ACC112 (cell line): ENCODE data around the gene ASCL1.

Experiments used
- H2AFZ ChIP-seq: fragments of 200-600 bp; sonication (generic); one replicate; pipeline ENCODE4 v1.6.0; 2017; ENCODE audit warnings: antibody characterized with exemption, low read length; ENCODE audit not compliant: unreplicated experiment
- H3K27ac ChIP-seq: fragments of 200-600 bp; sonication (generic); 2 replicates; pipeline ENCODE4 v1.5.1; 2014; ENCODE audit warnings: low read depth, mild to moderate bottlenecking, antibody characterized with exemption, low read length, moderate library complexity
- H3K27me3 ChIP-seq: fragments of 200-600 bp; sonication (generic); 2 replicates; pipeline ENCODE4 v1.6.1; 2014; ENCODE audit warnings: mild to moderate bottlenecking, antibody characterized with exemption, low read length, moderate library complexity, mixed read lengths; ENCODE audit not compliant: insufficient read depth
- H3K36me3 ChIP-seq: fragments of 200-600 bp; sonication (generic); 2 replicates; pipeline ENCODE4 v1.6.1; 2016; ENCODE audit warnings: mild to moderate bottlenecking, antibody characterized with exemption, low read length, moderate library complexity, mixed read lengths; ENCODE audit not compliant: insufficient read depth
- H3K4me1 ChIP-seq: fragments of 200-600 bp; sonication (generic); one replicate; pipeline ENCODE4 v1.6.1; 2016; ENCODE audit warnings: low read length, mixed read lengths; ENCODE audit not compliant: insufficient read depth, unreplicated experiment, control insufficient read depth
- H3K4me3 ChIP-seq: fragments of 200-600 bp; sonication (generic); 2 replicates; pipeline ENCODE4 v1.5.1; 2014; ENCODE audit warnings: mild to moderate bottlenecking, low read depth, low read length
- H3K79me2 ChIP-seq: fragments of 200-600 bp; sonication (generic); one replicate; pipeline ENCODE4 v1.6.0; 2016; ENCODE audit warnings: low read length; ENCODE audit not compliant: control insufficient read depth, unreplicated experiment, insufficient read depth

ASCL1 gene

DNA sequence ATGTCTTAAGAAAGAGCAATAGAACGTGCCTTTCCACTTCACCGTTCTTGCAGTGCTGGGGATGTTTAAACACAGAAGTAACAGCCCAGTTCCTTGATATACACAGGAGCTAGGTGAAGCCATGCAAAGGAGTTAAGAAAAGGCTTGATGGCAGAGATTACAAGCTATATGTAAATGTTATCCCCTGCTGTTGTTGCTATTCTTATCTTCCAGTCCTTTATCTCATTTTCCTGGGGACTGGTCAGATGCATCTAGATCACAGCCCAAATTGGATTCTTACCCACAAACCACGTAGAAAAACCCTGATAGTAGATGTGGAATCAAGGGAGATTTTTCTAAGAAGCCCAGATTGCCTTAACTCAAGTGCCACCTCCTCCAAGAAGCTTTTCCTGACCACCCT is 5.5 kb downstream of the ASCL1 start:
- no peaks in the 10 kb centered on the region for H3K79me2 ChIP-seq
- no peaks in the 10 kb centered on the region for H3K36me3 ChIP-seq
- H2AFZ ChIP-seq, result no peak overlapping the region
- no peak overlapping the region for H3K4me3 ChIP-seq
- H3K27me3 ChIP-seq, result peaks cover 79% of the 10 kb centered on the region
- no peak overlapping the region for H3K27ac ChIP-seq
- H3K4me1 ChIP-seq, result no peaks in the 10 kb centered on the region

DNA sequence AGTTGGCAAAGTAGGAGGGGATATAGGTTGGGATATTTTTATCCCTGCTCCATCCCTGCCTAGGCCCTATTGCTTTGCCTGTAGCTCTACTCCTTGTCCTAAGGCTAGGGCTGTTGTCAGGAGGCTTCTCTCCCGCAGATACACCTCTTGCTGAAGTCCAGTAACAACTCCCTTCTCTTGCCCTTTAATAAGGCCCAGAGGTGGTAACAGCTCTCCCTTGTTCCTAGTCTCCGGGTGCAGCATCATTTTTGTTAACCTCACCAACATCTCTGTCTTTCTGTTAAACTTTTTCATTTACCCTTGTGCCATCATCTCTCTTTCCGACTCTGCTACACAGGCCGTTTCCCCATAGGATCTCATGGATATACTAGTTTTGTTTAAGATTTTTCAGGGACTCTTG is 6.3 kb downstream of the ASCL1 start:
- H2AFZ ChIP-seq, result no peak overlapping the region
- no peak overlapping the region for H3K4me3 ChIP-seq
- H3K4me1 ChIP-seq, result no peaks in the 10 kb centered on the region
- H3K79me2 ChIP-seq, result no peaks in the 10 kb centered on the region
- H3K27me3 ChIP-seq, result peaks cover 71% of the 10 kb centered on the region
- no peak overlapping the region for H3K27ac ChIP-seq
- H3K36me3 ChIP-seq, result no peaks in the 10 kb centered on the region

DNA sequence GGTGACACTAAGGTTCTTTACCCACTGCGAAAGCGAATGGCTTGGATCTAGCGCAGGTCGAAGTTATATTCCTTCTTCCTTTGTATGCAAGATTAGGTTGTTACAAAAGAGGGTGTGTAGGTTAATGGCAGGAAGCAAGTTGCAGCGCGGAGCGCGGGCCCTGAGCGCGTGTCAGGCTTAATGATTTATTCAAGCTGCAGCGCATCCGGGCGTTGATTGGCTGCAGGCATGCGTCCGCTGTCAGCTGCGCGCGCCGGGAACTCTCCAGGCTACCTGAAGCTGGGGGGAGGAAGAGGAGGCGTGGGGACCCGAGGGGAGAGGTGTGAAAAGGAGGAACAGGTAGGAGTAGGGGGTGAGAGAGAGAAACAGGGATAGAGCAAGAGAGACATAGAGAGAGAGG is 7.4 kb downstream of the ASCL1 start:
- H3K4me3 ChIP-seq, result no peak overlapping the region
- H3K36me3 ChIP-seq, result no peaks in the 10 kb centered on the region
- H3K4me1 ChIP-seq, result no peaks in the 10 kb centered on the region
- no peak overlapping the region for H2AFZ ChIP-seq
- H3K79me2 ChIP-seq, result no peaks in the 10 kb centered on the region
- no peak overlapping the region for H3K27ac ChIP-seq
- peaks cover 60% of the 10 kb centered on the region for H3K27me3 ChIP-seq

DNA sequence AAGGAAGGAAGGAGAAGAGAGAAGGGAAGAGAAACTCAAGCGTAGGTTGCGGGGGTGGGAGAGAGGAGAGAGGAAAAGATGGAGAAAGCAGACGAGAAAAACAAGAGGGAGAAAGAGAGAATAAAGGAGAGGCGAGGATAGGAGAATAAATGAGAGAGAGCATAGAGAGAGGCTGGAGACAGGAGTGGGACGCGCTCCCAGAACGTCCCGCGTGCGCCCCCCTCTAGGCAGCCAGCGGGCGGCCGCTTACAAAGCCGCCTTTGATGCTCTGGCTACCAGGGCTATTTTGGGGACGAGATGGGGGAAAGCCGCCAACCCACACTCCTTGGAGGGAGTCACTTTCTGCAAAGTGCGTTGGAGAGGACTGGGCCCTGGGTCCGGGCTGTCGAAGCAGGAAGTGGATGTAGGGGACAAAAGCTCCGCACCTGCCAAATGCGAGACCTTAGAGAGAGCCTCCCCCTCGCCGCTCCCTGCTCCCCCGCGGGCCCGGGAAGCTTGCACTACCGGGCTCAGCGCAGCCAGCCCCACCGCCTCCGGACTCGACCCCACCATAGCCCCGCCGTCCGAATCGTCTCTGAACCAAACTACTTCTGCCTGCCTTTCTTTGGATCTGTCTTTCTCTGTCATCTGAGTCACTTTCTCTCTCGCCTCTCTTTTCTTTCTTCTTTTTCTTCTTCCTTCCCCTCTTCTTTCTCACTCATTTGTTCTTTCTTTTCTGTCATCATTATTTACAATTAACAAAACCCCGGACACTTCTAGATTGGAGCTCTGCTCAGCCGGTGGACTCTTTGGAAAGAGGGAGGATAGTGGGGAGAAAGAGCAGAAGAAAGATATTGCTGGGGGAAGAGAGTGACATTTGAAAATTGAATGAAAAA is 8.0 kb downstream of the ASCL1 start:
- Histone ChIP-seq H3K27me3 (peaks cover 54% of the 10 kb centered on the region), H3K36me3 (no peaks in the 10 kb centered on the region), H3K79me2 (no peaks in the 10 kb centered on the region), H3K4me3 (no peak overlapping the region), H2AFZ (no peak overlapping the region), H3K27ac (no peak overlapping the region), H3K4me1 (no peaks in the 10 kb centered on the region)

DNA sequence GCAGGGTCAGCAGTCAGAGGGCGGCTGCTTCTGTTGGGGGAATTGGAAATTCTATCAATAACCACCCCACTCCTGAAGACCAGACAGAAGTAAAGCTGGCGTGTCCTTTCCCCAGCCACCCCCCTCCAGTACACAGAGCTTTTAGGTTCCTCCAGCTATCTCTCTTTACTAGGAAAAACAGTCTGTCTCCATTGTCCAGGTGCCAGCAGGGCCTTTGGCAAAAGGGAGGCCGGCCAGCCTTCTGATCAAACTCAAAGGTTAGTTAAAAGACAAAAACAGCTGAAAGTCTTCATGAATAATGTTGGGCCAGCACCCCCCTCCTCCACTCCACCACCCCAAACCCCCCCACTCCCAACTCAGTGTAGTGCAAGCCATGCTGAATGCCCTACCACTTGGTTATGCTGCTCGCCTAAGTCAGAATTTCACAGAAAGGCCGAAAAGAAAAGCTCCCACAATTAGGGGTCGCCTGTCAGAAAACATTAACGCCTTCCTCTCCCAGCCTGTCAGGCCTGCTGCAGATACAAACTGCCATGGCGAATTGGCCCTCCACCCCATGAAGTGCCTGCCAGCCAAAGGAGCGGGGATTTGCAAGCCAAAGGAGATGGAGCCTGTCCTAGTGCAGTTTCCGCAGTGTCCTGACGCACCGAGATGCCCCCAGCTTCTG is 8.9 kb downstream of the ASCL1 start:
- H3K27me3 ChIP-seq, result peaks cover 45% of the 10 kb centered on the region
- no peaks in the 10 kb centered on the region for H3K79me2 ChIP-seq
- H3K4me3 ChIP-seq, result no peak overlapping the region
- H3K4me1 ChIP-seq, result no peaks in the 10 kb centered on the region
- no peak overlapping the region for H3K27ac ChIP-seq
- H3K36me3 ChIP-seq, result no peaks in the 10 kb centered on the region
- H2AFZ ChIP-seq, result no peak overlapping the region

DNA sequence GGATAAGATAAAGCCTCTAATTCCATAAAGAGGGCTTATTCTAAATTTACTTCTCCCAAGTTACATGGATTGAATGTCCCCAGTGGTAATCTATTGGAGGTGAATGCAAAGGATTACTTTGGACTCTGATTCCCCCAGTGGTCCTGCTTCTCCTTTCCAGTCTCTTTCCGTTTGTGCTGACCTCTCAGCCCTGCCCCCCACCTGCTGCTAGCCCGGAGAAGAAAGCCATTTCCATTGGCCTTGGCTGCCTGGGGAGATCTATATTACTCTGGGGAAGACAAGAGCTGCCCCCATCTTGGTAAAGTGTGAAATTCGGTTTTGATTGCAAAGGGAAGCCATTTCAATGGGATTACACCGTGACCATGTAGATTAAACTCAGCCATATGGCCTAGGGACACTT is 13.3 kb downstream of the ASCL1 start:
- Histone ChIP-seq H2AFZ (no peak overlapping the region), H3K4me3 (no peak overlapping the region), H3K36me3 (no peaks in the 10 kb centered on the region), H3K4me1 (no peaks in the 10 kb centered on the region), H3K27ac (no peak overlapping the region), H3K79me2 (no peaks in the 10 kb centered on the region), H3K27me3 (peaks cover 5% of the 10 kb centered on the region; the same call in 1 of the 2 replicates)

DNA sequence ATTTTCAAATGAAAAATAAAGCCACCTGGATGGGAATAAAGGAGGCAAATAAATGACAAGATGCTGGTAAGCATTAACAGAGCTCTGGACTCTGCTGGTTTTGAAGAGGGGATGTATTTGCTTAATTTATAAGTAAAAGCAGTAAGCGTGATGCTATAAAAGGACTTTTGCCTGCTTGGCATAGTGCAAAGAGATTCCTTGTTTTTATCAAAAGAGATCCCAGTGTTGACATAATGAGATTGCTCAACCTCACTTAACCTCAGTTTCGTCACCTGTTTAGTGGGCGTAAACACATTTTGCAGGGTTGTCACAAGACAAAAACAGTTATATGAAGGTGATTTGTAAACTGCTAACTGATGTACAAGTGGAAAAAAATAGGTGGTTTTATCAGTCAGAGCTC is 13.8 kb downstream of the ASCL1 start:
- Histone ChIP-seq H3K36me3 (no peaks in the 10 kb centered on the region), H3K27me3 (peaks cover 5% of the 10 kb centered on the region; the same call in 1 of the 2 replicates), H3K27ac (no peak overlapping the region), H2AFZ (no peak overlapping the region), H3K4me1 (no peaks in the 10 kb centered on the region), H3K79me2 (no peaks in the 10 kb centered on the region), H3K4me3 (no peak overlapping the region)

DNA sequence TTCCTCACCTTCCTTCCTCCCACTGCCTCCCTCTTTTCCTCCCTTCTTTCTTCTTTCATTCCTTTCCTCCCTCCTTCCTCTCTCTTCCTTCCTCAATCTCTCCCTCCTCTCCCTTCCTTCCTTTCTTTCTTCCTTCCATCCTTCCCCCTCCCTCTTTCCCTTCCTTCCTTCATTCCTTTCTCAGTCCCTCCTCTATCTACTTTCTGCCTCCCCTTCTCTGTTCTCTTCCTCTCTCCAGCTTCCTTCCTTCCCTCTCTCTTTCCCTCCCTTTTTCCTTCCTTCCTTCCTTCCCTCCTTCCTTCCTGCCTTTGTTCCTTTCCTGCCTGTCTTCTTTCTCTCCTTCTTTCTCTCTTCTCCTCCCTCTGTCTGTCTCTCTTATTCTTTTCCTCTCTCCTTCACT is 16.1 kb downstream of the ASCL1 start:
- no peaks in the 10 kb centered on the region for H3K4me1 ChIP-seq
- no peak overlapping the region for H2AFZ ChIP-seq
- no peak overlapping the region for H3K27ac ChIP-seq

DNA sequence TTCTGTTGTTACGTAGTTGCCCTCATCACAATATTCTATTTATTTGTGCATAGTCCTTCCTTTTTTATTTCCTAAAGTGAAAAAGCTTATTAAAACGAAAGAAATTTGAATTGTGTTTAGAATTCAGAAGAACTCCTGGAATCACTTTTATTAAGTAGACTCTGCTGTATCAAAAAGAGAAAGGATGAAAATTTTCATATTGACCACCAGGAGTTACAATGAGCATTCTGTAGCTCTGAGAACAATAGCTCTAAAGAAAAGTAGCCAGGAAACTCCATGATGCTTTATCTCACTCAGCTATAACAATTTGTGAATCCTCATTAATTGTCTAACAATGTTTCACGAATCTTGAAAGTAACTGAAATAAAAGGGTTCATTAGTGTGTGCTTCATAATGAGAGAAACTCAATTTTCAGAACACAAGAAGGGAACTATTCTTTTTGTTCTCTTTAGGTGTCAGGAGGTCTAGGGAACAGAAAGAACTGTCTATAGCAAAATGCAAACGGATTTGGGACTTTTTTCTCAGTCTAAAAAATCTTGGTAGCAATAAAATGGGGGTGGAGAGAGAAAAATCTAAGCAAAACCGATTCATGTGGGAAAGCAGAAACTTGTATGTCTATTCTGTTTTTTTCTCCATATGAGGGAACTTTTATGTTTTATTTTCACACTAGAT is 19.3 kb downstream of the ASCL1 start:
- Histone ChIP-seq H3K27me3 (no peaks in the 10 kb centered on the region), H3K36me3 (no peaks in the 10 kb centered on the region), H3K4me1 (no peaks in the 10 kb centered on the region), H3K79me2 (no peaks in the 10 kb centered on the region), H3K4me3 (no peak overlapping the region), H2AFZ (no peak overlapping the region), H3K27ac (no peak overlapping the region)

More for the DNA sequence above, 16.1 kb downstream of the ASCL1 start:
- no peaks in the 10 kb centered on the region for H3K79me2 ChIP-seq
- no peaks in the 10 kb centered on the region for H3K36me3 ChIP-seq
- H3K27me3 ChIP-seq, result no peaks in the 10 kb centered on the region
- no peak overlapping the region for H3K4me3 ChIP-seq

DNA sequence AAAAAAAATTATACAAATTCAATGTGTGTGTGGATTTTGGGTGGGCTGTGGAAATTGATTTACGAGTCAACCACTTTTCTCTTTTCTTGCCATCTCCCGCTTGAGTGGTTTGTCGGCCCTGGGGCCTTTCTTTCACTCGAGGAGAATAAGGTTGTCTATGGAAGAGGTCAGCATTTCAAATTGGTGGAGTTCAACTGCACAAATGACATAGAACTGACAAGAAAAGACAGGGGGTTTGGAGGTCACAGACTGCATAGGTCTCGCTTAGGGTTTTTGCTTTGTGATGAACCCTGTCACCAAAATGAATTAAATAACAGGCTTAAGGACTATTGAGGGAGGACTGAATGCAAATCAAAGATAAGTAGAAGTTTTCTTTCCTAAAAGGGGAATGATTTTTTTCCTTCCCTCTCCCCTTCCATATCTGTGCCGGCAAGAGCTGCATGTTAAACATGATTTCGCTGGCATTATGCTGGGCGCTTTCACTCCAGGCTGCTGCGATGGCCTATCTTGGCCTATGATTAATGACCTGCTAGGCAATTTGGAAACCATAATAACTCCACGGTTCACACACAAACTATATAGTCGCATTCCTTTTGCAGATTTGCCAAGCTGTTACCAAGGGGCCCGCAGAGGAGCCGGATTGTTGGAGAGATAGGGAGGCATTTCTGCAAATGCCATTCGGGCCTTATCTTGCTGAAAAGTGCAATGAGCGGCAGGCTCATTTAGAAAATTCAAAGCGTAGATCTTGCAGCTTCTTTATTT is 20.7 kb downstream of the ASCL1 start:
- Histone ChIP-seq H2AFZ (no peak overlapping the region), H3K27me3 (no peaks in the 10 kb centered on the region), H3K4me3 (no peak overlapping the region), H3K27ac (no peak overlapping the region), H3K36me3 (no peaks in the 10 kb centered on the region), H3K4me1 (no peaks in the 10 kb centered on the region), H3K79me2 (no peaks in the 10 kb centered on the region)
